Activated CD4-positive, alpha-beta memory T cell treated with anti-CD3 and anti-CD28 coated beads for 36 hours (primary cell): ENCODE results near the gene SAMD14. TPM values are rescaled to one million over a fixed set of nuclear protein-coding genes. Genes with fewer than 3 reads are reported as not detected.

Experiments used
- CTCF ChIA-PET: fragments of 350-600 bp; sonication (Branson Sonifier 250); formaldehyde crosslinking; loops from one replicate; lab custom pipeline; 2021; ENCODE audit warnings: antibody characterized with exemption, inconsistent platforms; lab: Charles Lee
- POLR2A ChIA-PET: fragments of 350-600 bp; sonication (Branson Sonifier 250); formaldehyde crosslinking; loops from one replicate; lab custom pipeline; 2021; ENCODE audit warnings: antibody characterized with exemption; lab: Charles Lee
- DNase-seq: peaks from one replicate; pipeline ENCODE4 v3.0.0-alpha.2; 2020
- H3K27ac Mint-ChIP-seq: one replicate; pipeline ENCODE4 v1.8.0; 2021; ENCODE audit warnings: mixed read lengths
- H3K27me3 Mint-ChIP-seq: one replicate; pipeline ENCODE4 v1.8.0; 2021; ENCODE audit warnings: mixed read lengths
- H3K36me3 Mint-ChIP-seq: one replicate; pipeline ENCODE4 v1.8.0; 2021; ENCODE audit warnings: mixed read lengths
- H3K4me1 Mint-ChIP-seq: one replicate; pipeline ENCODE4 v1.8.0; 2021; ENCODE audit warnings: low read depth, mixed read lengths
- H3K4me3 Mint-ChIP-seq: one replicate; pipeline ENCODE4 v1.8.0; 2021; ENCODE audit warnings: mild to moderate bottlenecking, mixed read lengths
- H3K9me3 Mint-ChIP-seq: one replicate; pipeline ENCODE4 v1.8.0; 2021; ENCODE audit warnings: mixed read lengths
- intact Hi-C: fragments of 100-400 bp; cut with micrococcal nuclease; formaldehyde crosslinking; loops from one replicate; pipeline ENCODE4 v1.15.1; 2023
- total RNA-seq, 2 experiments: library from RNA; stranded (reverse); gene quantifications; one replicate each; pipeline ENCODE4 v1.2.3, GENCODE V29; 2021

Gene SAMD14
- total RNA-seq, 2 experiments from 2014 or later, result 3.4 to 3.7 TPM

GRCh38 chr17:50090971-50091917 lies 38.7 kb downstream of the SAMD14 start:
- intact Hi-C loops, result loop anchor here (5.0 kb wide), 1 partner anchor 181 kb away; the partner anchor contains the start of gene TMEM92
- peaks cover 3% of the 10 kb centered on the region for H3K36me3 Mint-ChIP-seq
- DNase-seq, result no peak
- H3K27ac Mint-ChIP-seq, result no peak overlapping the region
- H3K9me3 Mint-ChIP-seq, result no peaks in the 10 kb centered on the region
- no peak overlapping the region for H3K4me3 Mint-ChIP-seq
- CTCF ChIA-PET, result interaction anchor here (0.6 to 4.5 kb wide), 7 partner anchors 13 to 95 kb away, joined by 3 to 89 read pairs (median 4); partner anchors contain the start of gene ITGA3
- POLR2A ChIA-PET, result no interaction called here
- no peaks in the 10 kb centered on the region for H3K27me3 Mint-ChIP-seq
- H3K4me1 Mint-ChIP-seq, result peaks cover 12% of the 10 kb centered on the region

- ChIA-PET CTCF (interaction anchor here (0.6 kb wide), 1 partner anchor 63 kb away, joined by 3 read pairs; no protein-coding TSS in a partner anchor), POLR2A (no interaction called here)
- H3K4me3 Mint-ChIP-seq, result no peak overlapping the region
- H3K36me3 Mint-ChIP-seq, result peaks cover 3% of the 10 kb centered on the region
- H3K27ac Mint-ChIP-seq, result no peak overlapping the region
- intact Hi-C loops, result loop anchor here (5.0 kb wide), 1 partner anchor 182 kb away; the partner anchor contains the start of gene TMEM92
- no peaks in the 10 kb centered on the region for H3K27me3 Mint-ChIP-seq
- peaks cover 4% of the 10 kb centered on the region for H3K4me1 Mint-ChIP-seq
- no peaks in the 10 kb centered on the region for H3K9me3 Mint-ChIP-seq
- no peak for DNase-seq
These were observed 39.9 kb downstream of the SAMD14 start for GRCh38 chr17:50090071-50090470.

GRCh38 chr17:50088952-50089825 lies 40.8 kb downstream of the SAMD14 start:
- Mint-ChIP-seq H3K4me3 (no peak overlapping the region), H3K27me3 (no peaks in the 10 kb centered on the region), H3K27ac (no peak overlapping the region), H3K9me3 (no peaks in the 10 kb centered on the region), H3K36me3 (peaks cover 3% of the 10 kb centered on the region), H3K4me1 (peaks cover 2% of the 10 kb centered on the region)
- CTCF ChIA-PET, result interaction anchor here (2.2 to 3.3 kb wide), 2 partner anchors 59 to 88 kb away, joined by 7 to 167 read pairs; no protein-coding TSS in a partner anchor
- DNase-seq, result no peak
- intact Hi-C loops, result no loop called here
- POLR2A ChIA-PET, result no interaction called here

DNA sequence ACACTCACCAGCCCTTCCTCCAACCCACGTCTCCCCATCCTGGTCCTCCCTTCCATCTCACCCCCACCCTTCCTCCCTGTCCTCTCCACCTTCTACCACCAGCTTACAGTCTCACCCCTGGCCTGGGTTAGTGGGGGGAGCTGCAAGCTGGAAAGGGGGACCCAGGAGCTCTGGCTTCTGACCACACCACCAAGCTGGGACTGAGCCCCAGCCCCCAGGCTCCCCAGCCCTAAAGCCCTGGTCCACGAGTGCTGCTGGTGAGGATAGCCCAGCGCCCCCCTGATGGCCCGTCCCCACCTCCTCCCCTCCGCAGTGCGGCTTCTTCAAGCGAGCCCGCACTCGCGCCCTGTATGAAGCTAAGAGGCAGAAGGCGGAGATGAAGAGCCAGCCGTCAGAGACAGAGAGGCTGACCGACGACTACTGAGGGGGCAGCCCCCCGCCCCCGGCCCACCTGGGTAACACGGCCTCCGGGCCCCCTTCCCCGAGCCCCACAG lies 42.0 kb downstream of the SAMD14 start:
- Mint-ChIP-seq H3K4me1 (no peaks in the 10 kb centered on the region), H3K4me3 (no peak overlapping the region), H3K27me3 (no peaks in the 10 kb centered on the region), H3K27ac (no peak overlapping the region), H3K9me3 (no peaks in the 10 kb centered on the region), H3K36me3 (peaks cover 3% of the 10 kb centered on the region)
- intact Hi-C loops, result loop anchor here (1.0 to 2.0 kb wide), 2 partner anchors 31 to 61 kb away; partner anchors contain the start of gene ITGA3
- DNase-seq, result no peak
- POLR2A ChIA-PET, result interaction anchor here (0.6 to 1.0 kb wide), 2 partner anchors 32 to 49 kb away, joined by 3 read pairs; no protein-coding TSS in a partner anchor
- CTCF ChIA-PET, result interaction anchor here (0.6 to 3.3 kb wide), 38 partner anchors 9 to 518 kb away, joined by 3 to 167 read pairs (median 6); partner anchors contain the start of genes DLX3, ITGA3, PDK2 and SAMD14

DNA sequence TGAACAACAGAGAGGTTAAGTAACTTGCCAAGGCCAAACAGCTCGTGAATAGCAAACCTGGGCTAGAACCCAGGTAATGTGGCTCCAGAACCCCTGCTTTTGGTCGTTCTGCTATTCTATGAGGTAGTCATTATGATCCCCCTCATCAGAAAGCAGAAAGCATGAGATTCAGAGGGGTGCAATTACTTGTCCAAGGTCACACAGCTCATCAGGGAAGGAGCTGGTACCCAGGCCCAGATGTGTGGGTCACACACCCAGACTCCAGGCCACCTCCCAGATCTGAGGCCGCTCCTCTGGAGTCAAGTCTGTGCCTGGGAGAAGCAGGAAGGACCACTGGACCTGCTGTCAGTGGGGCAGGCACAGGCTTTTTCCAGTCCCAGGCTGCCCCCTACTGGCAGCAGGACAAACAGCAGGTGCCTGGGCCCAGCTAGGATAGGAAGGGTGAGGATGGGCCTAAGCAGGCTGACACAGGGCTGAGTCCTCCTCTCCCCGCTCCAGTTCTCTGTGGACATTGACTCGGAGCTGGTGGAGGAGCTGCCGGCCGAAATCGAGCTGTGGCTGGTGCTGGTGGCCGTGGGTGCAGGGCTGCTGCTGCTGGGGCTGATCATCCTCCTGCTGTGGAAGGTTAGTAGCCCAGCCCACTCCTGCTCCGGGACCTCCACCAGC lies 42.6 kb downstream of the SAMD14 start:
- POLR2A ChIA-PET, result interaction anchor here (1.0 kb wide), 1 partner anchor 32 kb away, joined by 3 read pairs; no protein-coding TSS in a partner anchor
- Mint-ChIP-seq H3K27ac (no peak overlapping the region), H3K27me3 (no peaks in the 10 kb centered on the region), H3K9me3 (no peaks in the 10 kb centered on the region), H3K4me3 (no peak overlapping the region), H3K4me1 (no peaks in the 10 kb centered on the region), H3K36me3 (peaks cover 3% of the 10 kb centered on the region)
- intact Hi-C loops, result loop anchor here (1.0 to 2.0 kb wide), 2 partner anchors 31 to 60 kb away; partner anchors contain the start of gene ITGA3
- CTCF ChIA-PET, result interaction anchor here (0.6 to 3.3 kb wide), 40 partner anchors 9 to 518 kb away, joined by 3 to 167 read pairs (median 5); partner anchors contain the start of genes DLX3, ITGA3, PDK2 and SAMD14
- DNase-seq, result peak; percentile 85

GRCh38 chr17:50081757-50082156 lies 48.2 kb downstream of the SAMD14 start:
- no peaks in the 10 kb centered on the region for H3K27me3 Mint-ChIP-seq
- CTCF ChIA-PET, result interaction anchor here (0.7 to 1.9 kb wide), 3 partner anchors 12 to 85 kb away, joined by 3 to 14 read pairs (median 5); no protein-coding TSS in a partner anchor
- H3K27ac Mint-ChIP-seq, result no peak overlapping the region
- H3K36me3 Mint-ChIP-seq, result peaks cover 9% of the 10 kb centered on the region
- no peaks in the 10 kb centered on the region for H3K4me1 Mint-ChIP-seq
- no peak for DNase-seq
- POLR2A ChIA-PET, result no interaction called here
- intact Hi-C loops, result no loop called here
- no peak overlapping the region for H3K4me3 Mint-ChIP-seq
- no peaks in the 10 kb centered on the region for H3K9me3 Mint-ChIP-seq

DNA sequence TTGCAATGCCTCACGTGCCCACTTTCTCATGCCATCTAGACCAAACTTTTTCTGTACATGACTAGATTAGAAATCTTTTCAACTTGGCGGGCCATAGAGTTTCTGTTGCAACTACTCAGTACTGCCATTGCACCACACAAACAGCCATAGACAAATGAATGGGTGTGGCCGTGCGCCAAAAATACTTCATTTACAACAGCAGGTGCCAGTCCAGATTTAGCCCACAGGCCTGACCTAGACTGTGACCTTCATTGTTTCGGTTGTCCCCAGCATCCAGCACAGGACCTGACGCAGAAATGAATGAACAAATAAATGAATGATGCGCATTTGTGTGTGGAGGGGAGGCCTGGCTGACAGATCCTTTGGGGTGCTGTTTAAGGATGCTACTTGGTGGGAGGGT lies 49.1 kb downstream of the SAMD14 start:
- Mint-ChIP-seq H3K27ac (no peak overlapping the region), H3K27me3 (no peaks in the 10 kb centered on the region), H3K4me1 (no peaks in the 10 kb centered on the region), H3K4me3 (no peak overlapping the region), H3K36me3 (peaks cover 9% of the 10 kb centered on the region), H3K9me3 (no peaks in the 10 kb centered on the region)
- DNase-seq, result no peak
- intact Hi-C loops, result no loop called here
- ChIA-PET POLR2A (no interaction called here), CTCF (interaction anchor here (1.3 to 1.9 kb wide), 3 partner anchors 13 to 71 kb away, joined by 4 to 14 read pairs (median 5); no protein-coding TSS in a partner anchor)

DNA sequence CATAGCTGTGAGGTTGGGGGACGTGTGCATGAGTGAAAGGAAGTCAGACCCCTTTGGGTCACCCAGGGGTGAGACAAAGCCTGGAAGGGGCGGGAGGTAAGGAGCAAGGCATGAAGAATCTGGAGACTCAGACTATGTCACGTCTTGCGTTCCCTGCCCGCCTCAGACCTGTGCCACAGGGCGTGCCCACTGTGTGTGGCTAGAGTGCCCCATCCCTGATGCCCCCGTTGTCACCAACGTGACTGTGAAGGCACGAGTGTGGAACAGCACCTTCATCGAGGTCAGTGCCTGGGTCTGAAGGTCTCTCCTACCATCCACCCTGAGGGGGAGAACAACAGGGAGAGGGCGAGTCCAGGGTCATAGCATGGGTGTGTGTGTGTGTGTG lies 49.9 kb downstream of the SAMD14 start:
- no peak for DNase-seq
- H3K27me3 Mint-ChIP-seq, result no peaks in the 10 kb centered on the region
- POLR2A ChIA-PET, result no interaction called here
- no peak overlapping the region for H3K4me3 Mint-ChIP-seq
- no peaks in the 10 kb centered on the region for H3K4me1 Mint-ChIP-seq
- no peaks in the 10 kb centered on the region for H3K9me3 Mint-ChIP-seq
- CTCF ChIA-PET, result interaction anchor here (0.7 to 3.8 kb wide), 7 partner anchors 13 to 70 kb away, joined by 3 to 40 read pairs (median 4); partner anchors contain the start of genes ITGA3 and PDK2
- no peak overlapping the region for H3K27ac Mint-ChIP-seq
- intact Hi-C loops, result no loop called here
- H3K36me3 Mint-ChIP-seq, result peaks cover 9% of the 10 kb centered on the region

DNA sequence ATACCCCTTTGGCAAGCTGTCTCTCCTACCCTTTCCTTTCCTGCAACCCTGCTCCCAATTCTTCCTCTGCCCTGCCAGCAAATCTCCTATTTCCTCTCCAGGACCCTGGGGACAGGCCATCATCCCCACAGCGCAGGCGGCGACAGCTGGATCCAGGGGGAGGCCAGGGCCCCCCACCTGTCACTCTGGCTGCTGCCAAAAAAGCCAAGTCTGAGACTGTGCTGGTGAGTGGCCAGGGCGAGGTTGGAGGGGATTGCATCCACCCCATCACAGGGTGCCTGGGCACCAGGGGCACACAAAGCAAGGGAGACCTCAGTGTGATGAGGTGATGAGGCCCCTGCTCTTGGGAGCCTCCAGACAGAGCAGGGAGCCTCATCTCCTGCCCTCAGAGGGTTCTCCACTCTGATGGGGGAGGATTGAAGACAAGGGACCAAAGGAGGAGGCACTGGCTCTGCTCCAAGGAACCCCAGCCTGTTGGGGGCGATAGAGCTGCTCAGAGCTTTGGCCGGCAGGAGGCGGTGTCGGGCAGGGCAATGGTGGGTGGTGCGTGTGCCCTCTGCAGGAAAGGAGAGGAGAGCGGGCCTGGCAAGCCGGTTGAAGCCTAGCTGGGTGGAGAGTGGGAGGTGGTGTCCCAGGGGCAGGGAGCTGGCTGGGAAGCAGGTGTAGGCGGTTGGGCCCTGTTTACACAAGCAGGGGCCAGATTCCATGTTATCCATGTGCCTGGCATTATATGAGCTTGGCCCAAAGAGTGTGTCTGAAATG lies 50.4 kb downstream of the SAMD14 start:
- H3K27me3 Mint-ChIP-seq, result no peaks in the 10 kb centered on the region
- no peak overlapping the region for H3K27ac Mint-ChIP-seq
- ChIA-PET CTCF (interaction anchor here (0.7 to 3.8 kb wide), 10 partner anchors 8 to 69 kb away, joined by 3 to 40 read pairs (median 4); partner anchors contain the start of genes ITGA3 and PDK2), POLR2A (no interaction called here)
- H3K4me1 Mint-ChIP-seq, result no peaks in the 10 kb centered on the region
- intact Hi-C loops, result no loop called here
- DNase-seq, result peak; percentile 56
- H3K36me3 Mint-ChIP-seq, result peaks cover 11% of the 10 kb centered on the region
- no peaks in the 10 kb centered on the region for H3K9me3 Mint-ChIP-seq
- no peak overlapping the region for H3K4me3 Mint-ChIP-seq

- no peaks in the 10 kb centered on the region for H3K9me3 Mint-ChIP-seq
- intact Hi-C loops, result no loop called here
- CTCF ChIA-PET, result interaction anchor here (0.6 to 3.8 kb wide), 5 partner anchors 9 to 61 kb away, joined by 3 to 40 read pairs (median 5); partner anchors contain the start of gene PDK2
- H3K27ac Mint-ChIP-seq, result no peak overlapping the region
- H3K4me1 Mint-ChIP-seq, result no peaks in the 10 kb centered on the region
- POLR2A ChIA-PET, result no interaction called here
- H3K27me3 Mint-ChIP-seq, result no peaks in the 10 kb centered on the region
- H3K36me3 Mint-ChIP-seq, result peaks cover 11% of the 10 kb centered on the region
- DNase-seq, result no peak
- H3K4me3 Mint-ChIP-seq, result no peak overlapping the region
These were observed 51.5 kb downstream of the SAMD14 start for GRCh38 chr17:50078430-50078829.
